ENCODE data around the gene TIMM50.
A peak's percentile ranks its signal among the peaks of the same experiment; 100 is the strongest.
"Not testable (repeated sequence)": the region's sequence is repeated elsewhere in the genome, so short reads cannot be mapped to it uniquely, and the experiment has no call there.

TIMM50 gene
- 29.5 reads per million, percentile 56 among the genes with 10 or more reads in this experiment for total RNA-seq

GRCh38 chr19:39480337-39481228 lies at the start of gene TIMM50:
TSS of gene TIMM50 (plus strand) at chr19:39480838. CDS start at chr19:39480854, 16 bp downstream.
- DNase-seq, result peak; percentile 97

- no peak for DNase-seq
Observed at GRCh38 chr19:39432677-39433025, 48.0 kb upstream of the TIMM50 start.

GRCh38 chr19:39433480-39434079 lies 47.1 kb upstream of the TIMM50 start:
- no peak for DNase-seq

- no peak for DNase-seq
Observed at GRCh38 chr19:39434123-39435076, 46.2 kb upstream of the TIMM50 start.

- peak; percentile 97 for DNase-seq
Observed at GRCh38 chr19:39435499-39436349, 44.9 kb upstream of the TIMM50 start, which contains the start of gene RPS16. TSS of gene RPS16 (minus strand) at chr19:39435949. CDS start at chr19:39435895, 54 bp downstream.

GRCh38 chr19:39436350-39436716 lies 44.3 kb upstream of the TIMM50 start:
- no peak for DNase-seq

GRCh38 chr19:39438270-39438934 lies 42.2 kb upstream of the TIMM50 start:
- no peak for DNase-seq

- DNase-seq, result no peak
Observed at GRCh38 chr19:39444598-39445195, 35.9 kb upstream of the TIMM50 start.

GRCh38 chr19:39445196-39446111 lies 35.2 kb upstream of the TIMM50 start, which contains the start of gene SUPT5H:
TSS of gene SUPT5H (plus strand) at chr19:39445582. CDS start at chr19:39445891, 309 bp downstream.
- peak; percentile 97 for DNase-seq

- no peak for DNase-seq
Observed at GRCh38 chr19:39446365-39447084, 34.1 kb upstream of the TIMM50 start.

- DNase-seq, result no peak
Observed at GRCh38 chr19:39448271-39448670, 32.4 kb upstream of the TIMM50 start.

GRCh38 chr19:39449116-39449797 lies 31.4 kb upstream of the TIMM50 start:
- DNase-seq, result no peak

GRCh38 chr19:39451257-39451656 lies 29.4 kb upstream of the TIMM50 start:
- DNase-seq, result not testable (repeated sequence)

- DNase-seq, result no peak
Observed at GRCh38 chr19:39463403-39463802, 17.2 kb upstream of the TIMM50 start.

- DNase-seq, result no peak
Observed at GRCh38 chr19:39465956-39466747, 14.5 kb upstream of the TIMM50 start.

GRCh38 chr19:39467941-39468340 lies 12.7 kb upstream of the TIMM50 start:
- no peak for DNase-seq

- no peak for DNase-seq
Observed at GRCh38 chr19:39469036-39469435, 11.6 kb upstream of the TIMM50 start.
